ENCODE data around the gene CREB3L4. TPM values are rescaled to one million over a fixed set of nuclear protein-coding genes. Genes with fewer than 3 reads are reported as not detected.

Gene CREB3L4
- total RNA-seq, 2 donors from 2014 or later = 109 to 386 TPM

DNA sequence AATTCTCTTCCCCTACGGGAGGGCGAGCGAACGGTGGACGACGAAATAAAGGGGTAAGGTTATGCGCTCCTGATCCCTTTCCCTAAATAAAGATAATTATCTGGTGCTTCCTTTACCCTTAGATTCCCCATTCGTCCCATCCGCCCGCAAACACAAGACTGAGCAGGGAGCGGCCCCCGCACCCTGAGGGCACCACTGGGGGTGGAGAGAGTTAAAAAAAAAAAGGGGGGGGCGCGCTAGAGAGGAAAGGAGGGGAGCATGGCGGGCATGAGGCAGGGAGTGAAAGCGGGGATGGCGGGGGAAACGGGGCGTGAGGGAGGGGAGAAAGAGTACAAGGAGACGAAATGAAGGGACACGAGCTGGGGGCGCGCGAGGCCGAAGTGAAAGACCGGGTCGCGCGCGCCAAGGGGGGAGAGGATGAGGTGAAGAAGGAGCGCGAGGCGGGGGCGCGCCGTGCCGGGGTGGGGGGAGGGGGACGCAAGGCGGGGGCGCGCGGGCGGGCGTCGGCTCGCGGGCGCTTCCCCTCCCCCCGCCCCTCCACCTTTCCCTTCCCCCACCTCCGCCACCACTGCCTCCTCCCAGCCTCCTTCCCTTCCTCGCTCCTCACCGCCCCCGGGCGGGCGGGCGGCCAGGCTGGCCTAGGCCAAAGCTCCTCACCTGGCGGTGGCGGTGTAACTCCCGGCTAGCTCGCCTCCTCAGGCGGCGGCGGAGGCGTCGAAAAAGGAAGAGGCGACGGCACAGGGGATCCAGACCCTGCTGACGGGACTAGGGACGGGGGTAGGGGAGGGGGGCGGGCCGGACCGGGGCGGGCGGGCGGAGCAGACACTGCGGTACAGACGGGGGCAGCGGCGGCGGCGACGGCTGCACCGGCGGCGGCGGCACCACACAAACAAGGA, 45.4 kb upstream of the CREB3L4 start:
- H3K27me3 ChIP-seq (replicated peaks; ENCODE audit: insufficient read depth) = no peaks in the 10 kb centered on the region
- peak overlapping the region; percentile 71 to 91 for H3K4me3 ChIP-seq
- TF ChIP-seq POLR2A (IDR thresholded peaks at IDR 0.05) = no peak
- TF ChIP-seq, protein P1, sequence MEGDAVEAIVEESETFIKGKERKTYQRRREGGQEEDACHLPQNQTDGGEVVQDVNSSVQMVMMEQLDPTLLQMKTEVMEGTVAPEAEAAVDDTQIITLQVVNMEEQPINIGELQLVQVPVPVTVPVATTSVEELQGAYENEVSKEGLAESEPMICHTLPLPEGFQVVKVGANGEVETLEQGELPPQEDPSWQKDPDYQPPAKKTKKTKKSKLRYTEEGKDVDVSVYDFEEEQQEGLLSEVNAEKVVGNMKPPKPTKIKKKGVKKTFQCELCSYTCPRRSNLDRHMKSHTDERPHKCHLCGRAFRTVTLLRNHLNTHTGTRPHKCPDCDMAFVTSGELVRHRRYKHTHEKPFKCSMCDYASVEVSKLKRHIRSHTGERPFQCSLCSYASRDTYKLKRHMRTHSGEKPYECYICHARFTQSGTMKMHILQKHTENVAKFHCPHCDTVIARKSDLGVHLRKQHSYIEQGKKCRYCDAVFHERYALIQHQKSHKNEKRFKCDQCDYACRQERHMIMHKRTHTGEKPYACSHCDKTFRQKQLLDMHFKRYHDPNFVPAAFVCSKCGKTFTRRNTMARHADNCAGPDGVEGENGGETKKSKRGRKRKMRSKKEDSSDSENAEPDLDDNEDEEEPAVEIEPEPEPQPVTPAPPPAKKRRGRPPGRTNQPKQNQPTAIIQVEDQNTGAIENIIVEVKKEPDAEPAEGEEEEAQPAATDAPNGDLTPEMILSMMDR (IDR thresholded peaks at IDR 0.05) = peak in 1 of 4 experiments; percentile 9
- no peaks in the 10 kb centered on the region for H3K36me3 ChIP-seq
- H3K9me3 ChIP-seq = no peaks in the 10 kb centered on the region
- intact Hi-C loops (cut with DNase I) = loop anchor here (2.0 kb wide), 1 partner anchor 132 kb away; no protein-coding TSS in a partner anchor
- 1% methylated on average over 47 of the region's 86 CpGs for WGBS
- H3K27ac ChIP-seq = peak overlapping the region; percentile 88 to 95
- peaks cover 16% of the 10 kb centered on the region for H3K4me1 ChIP-seq (replicated peaks)
- peak; percentile 22 for DNase-seq (ENCODE audit: low spot score)

DNA sequence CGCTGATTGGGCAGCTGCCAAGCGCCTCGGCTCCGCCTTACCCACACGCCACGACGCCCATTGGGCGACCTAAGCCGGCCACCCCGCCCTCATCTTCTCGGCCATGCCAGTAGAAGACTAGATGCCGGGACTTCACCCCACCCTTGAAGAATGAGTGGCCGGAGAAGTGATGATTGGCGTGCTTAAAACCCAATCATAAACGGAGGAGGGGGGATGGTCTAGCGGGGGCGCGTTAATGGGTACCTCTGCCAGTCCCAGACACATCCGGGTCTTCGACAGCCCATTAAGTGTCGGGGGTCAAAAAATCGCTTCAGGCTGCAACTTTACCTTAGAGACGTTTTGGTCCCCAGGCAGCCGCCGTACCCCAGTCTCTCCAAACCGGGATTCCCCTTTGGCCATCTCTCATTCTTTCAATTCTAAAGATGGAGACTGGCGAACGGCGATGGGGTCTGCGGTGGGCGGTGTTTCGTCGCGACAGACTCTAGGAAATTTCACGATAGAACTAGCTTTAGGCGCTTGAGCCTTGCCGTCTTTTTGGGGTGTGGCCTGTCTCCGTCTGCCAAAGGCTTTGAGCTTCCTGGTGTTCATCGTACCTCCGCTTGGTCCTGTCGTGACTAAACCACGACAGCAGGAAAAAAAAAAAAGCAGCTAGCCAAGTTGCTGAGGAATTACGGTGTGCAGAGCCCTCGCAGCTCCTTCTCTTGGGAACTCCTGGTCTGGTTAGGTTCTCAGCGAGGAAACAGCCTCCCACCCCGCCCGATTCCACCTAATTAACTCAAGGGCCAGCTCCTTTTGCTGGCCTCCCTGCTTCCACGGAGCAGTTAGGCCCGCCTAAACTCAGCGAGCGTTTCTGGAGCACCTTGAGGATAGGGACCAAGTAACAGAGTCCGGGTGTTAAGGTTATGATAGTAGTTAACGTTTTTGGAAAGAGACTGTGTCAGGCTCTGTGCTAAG, 44.5 kb upstream of the CREB3L4 start, which contains the start of gene GATAD2B:
Gene GATAD2B (minus strand): TSS at position 1 of the 954 bp plus-strand sequence. CDS start 94,625 bp downstream, outside the sequence.
- peak; percentile 100 for DNase-seq (ENCODE audit: low spot score)
- H3K27ac ChIP-seq = peak within 1 kb of the TSS; percentile 88 to 95
- no peaks in the 10 kb centered on the region for H3K36me3 ChIP-seq
- WGBS = under 1% methylated on average over 53 of the region's 53 CpGs
- peak within 1 kb of the TSS; percentile 71 to 91 for H3K4me3 ChIP-seq
- H3K9me3 ChIP-seq = no peaks in the 10 kb centered on the region
- intact Hi-C loops (cut with DNase I) = loop anchor here (2.0 kb wide), 1 partner anchor 132 kb away; no protein-coding TSS in a partner anchor
- TF ChIP-seq POLR2AphosphoS5 (IDR thresholded peaks at IDR 0.05) (peak; percentile 92), POLR2A (IDR thresholded peaks at IDR 0.05) (peak; percentile 59)
- TF ChIP-seq, protein P1 (IDR thresholded peaks at IDR 0.05) = peak in 1 of 4 experiments; percentile 5
- no peaks in the 10 kb centered on the region for H3K27me3 ChIP-seq (replicated peaks; ENCODE audit: insufficient read depth)
- H3K4me1 ChIP-seq (replicated peaks) = peaks cover 16% of the 10 kb centered on the region

DNA sequence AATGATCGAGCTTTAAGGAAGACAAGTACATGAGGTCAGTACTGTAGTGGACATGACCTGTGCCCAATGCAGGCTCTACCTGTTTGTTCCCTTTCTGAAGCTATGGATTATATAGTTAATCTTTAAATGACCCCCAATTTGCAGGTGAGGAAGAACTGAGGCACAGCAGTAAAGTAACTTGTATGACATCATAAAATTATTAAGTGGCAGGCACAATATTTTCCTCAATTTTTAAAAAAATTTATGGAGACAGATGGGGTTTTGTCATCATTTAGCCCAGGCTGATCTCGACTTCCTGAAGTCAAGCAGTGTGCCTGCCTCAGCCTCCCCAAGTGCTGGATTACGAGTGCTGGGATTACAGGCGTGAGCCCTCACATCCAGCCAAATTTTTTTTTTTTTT, 41.3 kb upstream of the CREB3L4 start:
- Histone ChIP-seq H3K9me3 (no peaks in the 10 kb centered on the region), H3K27me3 (replicated peaks; ENCODE audit: insufficient read depth) (no peaks in the 10 kb centered on the region), H3K4me1 (replicated peaks) (peaks cover 4% of the 10 kb centered on the region), H3K27ac (no peak overlapping the region), H3K4me3 (no peak overlapping the region), H3K36me3 (peaks cover 0 to 4% of the 10 kb centered on the region in 2 donors)
- DNase-seq (ENCODE audit: low spot score) = no peak
- intact Hi-C loops (cut with DNase I) = no loop called here
- no peak for TF ChIP-seq POLR2AphosphoS5 (IDR thresholded peaks at IDR 0.05)
- no peak for TF ChIP-seq POLR2A (IDR thresholded peaks at IDR 0.05)
- TF ChIP-seq, protein P1 (IDR thresholded peaks at IDR 0.05) = no peak
- WGBS = 78% methylated on average over 4 of the region's 4 CpGs

DNA sequence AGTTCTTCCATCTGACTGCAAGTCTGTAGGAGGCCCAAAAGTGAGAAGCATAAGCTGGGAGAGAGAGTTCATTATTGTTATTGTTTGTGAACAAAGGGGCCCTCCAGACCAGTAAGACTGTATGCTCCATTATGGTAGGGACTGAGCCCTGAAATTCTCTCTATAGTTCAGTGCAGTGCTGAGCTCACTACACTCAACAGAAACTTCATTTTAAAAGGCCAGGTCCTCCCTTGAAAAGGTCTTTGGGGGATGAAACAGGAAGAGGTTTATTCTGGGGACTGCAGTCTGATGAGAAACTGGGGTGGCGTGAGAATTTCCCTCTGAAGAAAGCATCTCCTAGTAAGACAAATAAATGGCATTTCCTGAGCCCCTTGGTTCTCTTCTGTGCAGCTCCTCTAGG, 39.5 kb upstream of the CREB3L4 start:
- DNase-seq (ENCODE audit: low spot score) = no peak
- intact Hi-C loops (cut with DNase I) = no loop called here
- Histone ChIP-seq H3K27ac (no peak overlapping the region), H3K27me3 (replicated peaks; ENCODE audit: insufficient read depth) (no peaks in the 10 kb centered on the region), H3K4me1 (replicated peaks) (peaks cover 4% of the 10 kb centered on the region), H3K36me3 (peaks cover 5 to 9% of the 10 kb centered on the region in 2 donors), H3K9me3 (no peaks in the 10 kb centered on the region), H3K4me3 (no peak overlapping the region)
- TF ChIP-seq POLR2A (IDR thresholded peaks at IDR 0.05) = no peak
- TF ChIP-seq, protein P1 (IDR thresholded peaks at IDR 0.05) = no peak
- WGBS = 79% methylated on average over 1 of the region's 1 CpG
